ENCODE results near the gene LDB2. TPM values are rescaled to one million over a fixed set of nuclear protein-coding genes. Genes with fewer than 3 reads are reported as not detected.
A peak's percentile ranks its signal among the peaks of the same experiment; 100 is the strongest.
"Not testable (repeated sequence)": the region's sequence is repeated elsewhere in the genome, so short reads cannot be mapped to it uniquely, and the experiment has no call there.

LDB2 gene
- not detected for total RNA-seq

DNA sequence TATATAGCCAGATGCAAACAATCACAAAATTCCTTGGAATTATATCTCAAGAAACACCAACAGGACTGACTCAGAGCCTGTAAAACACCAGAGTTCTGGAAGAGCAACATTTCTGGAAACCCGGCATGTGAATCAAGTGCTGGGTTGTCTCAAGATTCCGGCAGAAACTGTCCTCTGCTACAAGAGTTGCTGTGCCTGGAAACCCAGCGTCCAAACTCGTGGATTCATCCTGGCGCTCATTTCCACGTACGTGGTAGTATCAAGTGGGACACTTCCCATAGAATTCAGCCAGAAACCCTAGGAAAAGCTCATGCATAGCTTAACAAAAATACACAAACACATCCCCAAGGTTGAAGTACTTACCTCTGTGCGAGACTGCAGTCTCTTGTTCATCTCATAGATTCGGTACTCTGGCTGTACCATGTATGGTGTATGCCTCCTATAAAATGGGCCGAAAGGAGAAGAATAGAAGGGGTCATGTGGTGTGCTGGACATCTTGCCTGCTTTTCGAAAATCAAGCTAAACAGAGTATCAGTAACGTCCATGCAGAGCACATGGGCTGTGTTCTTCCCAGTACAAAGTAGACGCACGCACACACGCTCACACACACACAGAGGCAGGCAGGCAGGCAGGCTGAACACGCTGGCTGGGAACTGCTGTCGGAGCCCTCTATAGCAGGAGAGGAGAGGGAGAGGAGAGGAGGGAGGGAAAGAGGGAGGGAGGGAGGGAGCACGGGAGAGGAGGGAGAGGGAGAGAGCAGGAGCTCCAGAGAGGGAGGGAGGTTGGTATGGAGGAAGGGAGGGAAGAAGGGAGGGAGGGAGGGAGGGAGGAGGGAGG lies at the start of gene LDB2:
LDB2 (minus strand) TSS at position 655 of the 837 bp plus-strand sequence.
- no peak within 1 kb of the TSS for H3K27ac Mint-ChIP-seq
- H3K4me1 Mint-ChIP-seq (ENCODE audit: low read depth), result peaks cover 5% of the 10 kb centered on the region
- no peak for ATAC-seq (replicated peaks in 1 of 2)
- DNase-seq, result no peak
- H3K27me3 Mint-ChIP-seq (ENCODE audit: low read depth), result peaks cover 6% of the 10 kb centered on the region
- no peaks in the 10 kb centered on the region for H3K9me3 Mint-ChIP-seq
- H3K4me3 Mint-ChIP-seq, result peak within 1 kb of the TSS in 1 of 2 donors; percentile 33
- no peaks in the 10 kb centered on the region for H3K36me3 Mint-ChIP-seq (ENCODE audit: insufficient read depth in 2 of 2)

DNA sequence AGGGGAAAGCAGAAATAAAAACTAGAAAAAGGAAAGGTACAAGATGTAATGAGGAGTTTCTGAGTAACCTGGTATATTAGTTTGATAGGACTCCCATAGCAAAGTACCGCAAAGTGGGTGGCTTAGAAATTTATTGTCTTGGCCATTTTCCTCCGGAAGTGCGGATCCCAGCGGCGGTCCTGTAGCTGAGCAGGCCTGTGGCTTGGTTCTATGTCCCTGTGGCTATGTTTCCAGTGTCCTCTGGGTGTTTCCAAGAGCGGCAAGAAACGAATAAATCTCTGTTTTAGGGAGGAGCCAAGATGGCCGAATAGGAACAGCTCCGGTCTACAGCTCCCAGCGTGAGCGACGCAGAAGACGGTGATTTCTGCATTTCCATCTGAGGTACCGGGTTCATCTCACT lies 44.0 kb upstream of the LDB2 start:
- no peaks in the 10 kb centered on the region for H3K27me3 Mint-ChIP-seq (ENCODE audit: low read depth)
- DNase-seq (no peak), ATAC-seq (replicated peaks in 1 of 2) (no peak)
- H3K9me3 Mint-ChIP-seq, result peaks cover 0 to 5% of the 10 kb centered on the region in 2 donors
- H3K36me3 Mint-ChIP-seq (ENCODE audit: insufficient read depth in 2 of 2), result peaks cover 2 to 3% of the 10 kb centered on the region in 2 donors
- H3K27ac Mint-ChIP-seq, result no peak overlapping the region
- no peaks in the 10 kb centered on the region for H3K4me1 Mint-ChIP-seq (ENCODE audit: low read depth)
- no peak overlapping the region for H3K4me3 Mint-ChIP-seq

DNA sequence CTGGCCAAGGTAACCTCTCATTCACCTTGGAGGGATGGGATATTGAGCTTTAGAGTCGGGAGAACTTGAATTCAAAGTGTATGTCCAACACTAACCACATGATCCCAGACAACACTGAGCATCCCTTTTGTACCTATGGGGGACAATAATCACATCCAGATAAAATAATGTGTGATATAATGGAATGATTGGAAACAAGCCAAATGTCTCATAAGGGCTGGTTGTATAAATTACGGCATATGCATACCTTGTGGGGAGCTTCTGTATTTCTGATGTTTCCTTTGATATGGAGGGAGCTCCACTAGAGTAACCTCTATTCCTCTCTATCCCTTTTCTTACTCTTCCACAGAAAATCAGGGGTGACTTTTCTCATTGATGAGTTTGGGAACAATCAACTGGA lies 40.7 kb upstream of the LDB2 start:
- no peak overlapping the region for H3K4me3 Mint-ChIP-seq
- ATAC-seq (replicated peaks in 1 of 2), result no peak
- DNase-seq, result no peak
- no peak overlapping the region for H3K27ac Mint-ChIP-seq
- H3K9me3 Mint-ChIP-seq, result peaks cover 0 to 5% of the 10 kb centered on the region in 2 donors
- H3K4me1 Mint-ChIP-seq (ENCODE audit: low read depth), result no peaks in the 10 kb centered on the region
- H3K36me3 Mint-ChIP-seq (ENCODE audit: insufficient read depth in 2 of 2), result peaks cover 2 to 3% of the 10 kb centered on the region in 2 donors
- H3K27me3 Mint-ChIP-seq (ENCODE audit: low read depth), result peaks cover 6% of the 10 kb centered on the region

DNA sequence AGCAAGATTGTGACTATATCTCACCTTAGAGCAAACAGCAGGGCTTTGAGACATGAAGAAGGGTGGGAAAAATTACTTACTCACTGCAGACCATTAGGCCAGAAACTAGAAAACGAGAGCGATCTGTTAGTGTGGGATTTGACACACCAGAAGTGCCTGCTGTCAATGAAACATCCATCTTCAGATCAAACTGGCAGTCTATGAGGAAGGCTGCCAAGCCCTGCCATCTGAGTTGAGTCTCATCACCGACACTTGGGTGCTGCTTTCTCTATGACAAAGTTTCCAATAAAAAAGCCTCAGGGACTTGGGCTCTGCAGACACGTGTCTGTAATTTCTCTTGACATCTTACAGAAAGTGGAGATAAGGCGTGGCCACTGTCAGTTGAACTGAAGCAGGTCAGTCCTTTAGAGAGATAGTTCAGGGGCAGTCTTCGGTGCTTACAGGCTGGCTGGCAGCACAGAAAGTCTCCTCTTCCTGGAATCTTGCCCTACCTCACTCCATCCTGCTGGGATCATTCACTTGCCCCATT lies 40.1 kb upstream of the LDB2 start:
- no peak for DNase-seq
- no peak overlapping the region for H3K4me3 Mint-ChIP-seq

DNA sequence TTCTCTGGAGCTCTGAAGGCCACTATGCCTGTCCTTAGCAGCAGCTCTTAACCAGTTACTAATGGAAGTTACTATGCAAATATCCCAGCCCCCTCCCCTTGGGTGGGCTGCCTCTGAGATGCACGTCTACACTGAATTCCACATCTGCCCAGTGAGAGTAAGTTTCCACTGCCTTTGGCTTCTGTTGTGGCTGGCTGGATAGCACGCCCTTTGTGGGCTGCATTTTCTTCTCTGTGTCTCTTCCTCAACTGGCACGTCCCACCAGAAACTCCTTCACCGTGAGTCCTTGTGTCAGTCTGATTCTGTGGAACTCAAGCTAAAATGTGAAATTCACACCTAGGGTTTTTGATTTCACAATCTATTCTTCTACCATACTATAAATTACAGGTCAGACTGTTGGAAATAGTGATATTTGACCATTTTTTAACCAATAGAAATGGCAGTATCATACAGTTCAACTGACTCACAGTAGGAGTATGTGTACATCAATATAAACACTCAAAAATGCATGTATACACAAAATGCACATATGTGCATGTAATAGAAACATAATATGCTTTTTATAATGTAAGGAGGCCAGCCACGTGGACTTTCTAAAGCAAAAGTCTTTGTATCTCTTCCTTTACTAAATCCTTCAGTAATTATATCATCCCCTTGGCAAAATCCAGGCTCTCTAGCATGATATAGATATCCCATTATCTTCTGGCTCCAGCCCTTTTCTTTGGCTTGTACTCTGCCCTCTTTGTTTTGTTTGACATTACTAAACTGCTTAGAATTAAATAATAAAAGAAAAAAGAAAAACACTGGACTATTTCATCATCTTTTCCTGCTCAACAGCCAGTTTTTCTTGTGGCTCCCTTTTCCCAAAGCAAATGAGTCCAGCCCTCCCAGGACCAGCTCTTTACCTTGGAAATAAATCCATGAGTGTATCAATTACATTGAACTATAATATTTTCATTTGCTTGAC lies 33.2 kb upstream of the LDB2 start:
- Mint-ChIP-seq H3K4me3 (no peak overlapping the region), H3K4me1 (ENCODE audit: low read depth) (no peaks in the 10 kb centered on the region), H3K36me3 (ENCODE audit: insufficient read depth in 2 of 2) (no peaks in the 10 kb centered on the region), H3K27me3 (ENCODE audit: low read depth) (peaks cover 11% of the 10 kb centered on the region), H3K27ac (no peak overlapping the region), H3K9me3 (no peaks in the 10 kb centered on the region)
- ATAC-seq (replicated peaks in 1 of 2) (no peak), DNase-seq (no peak)

More for the DNA sequence above, 40.1 kb upstream of the LDB2 start:
- Mint-ChIP-seq H3K27ac (no peak overlapping the region), H3K27me3 (ENCODE audit: low read depth) (peaks cover 6% of the 10 kb centered on the region), H3K9me3 (peaks cover 0 to 5% of the 10 kb centered on the region in 2 donors), H3K4me1 (ENCODE audit: low read depth) (no peaks in the 10 kb centered on the region), H3K36me3 (ENCODE audit: insufficient read depth in 2 of 2) (peaks cover 2 to 3% of the 10 kb centered on the region in 2 donors)
- ATAC-seq (replicated peaks in 1 of 2), result no peak

DNA sequence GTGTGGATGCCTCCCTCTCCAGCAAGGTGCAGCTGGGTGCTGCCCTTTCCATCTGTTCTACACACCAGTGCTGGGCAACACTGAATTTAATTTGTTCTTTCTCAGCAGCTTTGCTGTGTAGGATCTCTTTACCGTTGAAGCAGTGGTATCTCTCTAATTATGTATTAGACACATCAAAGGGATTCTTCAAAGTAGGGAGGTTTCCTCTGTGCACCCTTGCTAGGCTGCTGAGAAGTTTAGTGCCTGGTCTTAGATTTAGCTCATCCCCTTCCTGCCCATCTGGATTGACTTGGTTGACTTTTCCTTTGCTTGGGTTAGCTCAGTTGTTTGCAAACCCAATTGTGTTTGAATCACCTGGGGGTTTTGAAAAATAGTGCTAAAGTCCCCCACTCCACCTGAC lies 27.8 kb upstream of the LDB2 start:
- DNase-seq (no peak), ATAC-seq (replicated peaks in 1 of 2) (no peak)
- no peak overlapping the region for H3K4me3 Mint-ChIP-seq
- H3K27ac Mint-ChIP-seq, result no peak overlapping the region
- H3K36me3 Mint-ChIP-seq (ENCODE audit: insufficient read depth in 2 of 2), result no peaks in the 10 kb centered on the region
- H3K27me3 Mint-ChIP-seq (ENCODE audit: low read depth), result peaks cover 6% of the 10 kb centered on the region
- H3K9me3 Mint-ChIP-seq, result no peaks in the 10 kb centered on the region
- no peaks in the 10 kb centered on the region for H3K4me1 Mint-ChIP-seq (ENCODE audit: low read depth)

DNA sequence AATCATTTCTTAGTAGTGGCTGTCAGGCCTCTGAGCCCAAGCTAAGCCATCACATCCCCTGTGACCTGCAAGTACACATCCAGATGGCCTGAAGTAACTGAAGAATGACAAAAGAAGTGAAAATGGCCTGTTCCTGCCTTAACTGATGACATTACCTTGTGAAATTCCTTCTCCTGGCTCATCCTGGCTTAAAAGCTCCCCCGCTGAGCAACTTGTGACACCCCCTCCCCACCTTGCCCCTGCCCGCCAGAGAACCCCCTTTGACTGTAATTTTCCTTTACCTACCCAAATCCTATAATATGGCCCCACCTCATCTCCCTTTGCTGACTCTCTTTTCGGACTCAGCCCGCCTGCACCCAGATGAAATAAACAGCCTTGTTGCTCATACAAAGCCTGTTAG lies 20.3 kb upstream of the LDB2 start:
- not testable (repeated sequence) for H3K9me3 Mint-ChIP-seq; H3K4me3 Mint-ChIP-seq; H3K36me3 Mint-ChIP-seq (ENCODE audit: insufficient read depth in 2 of 2); ATAC-seq (replicated peaks in 1 of 2); H3K27me3 Mint-ChIP-seq (ENCODE audit: low read depth); DNase-seq; H3K4me1 Mint-ChIP-seq (ENCODE audit: low read depth); H3K27ac Mint-ChIP-seq

DNA sequence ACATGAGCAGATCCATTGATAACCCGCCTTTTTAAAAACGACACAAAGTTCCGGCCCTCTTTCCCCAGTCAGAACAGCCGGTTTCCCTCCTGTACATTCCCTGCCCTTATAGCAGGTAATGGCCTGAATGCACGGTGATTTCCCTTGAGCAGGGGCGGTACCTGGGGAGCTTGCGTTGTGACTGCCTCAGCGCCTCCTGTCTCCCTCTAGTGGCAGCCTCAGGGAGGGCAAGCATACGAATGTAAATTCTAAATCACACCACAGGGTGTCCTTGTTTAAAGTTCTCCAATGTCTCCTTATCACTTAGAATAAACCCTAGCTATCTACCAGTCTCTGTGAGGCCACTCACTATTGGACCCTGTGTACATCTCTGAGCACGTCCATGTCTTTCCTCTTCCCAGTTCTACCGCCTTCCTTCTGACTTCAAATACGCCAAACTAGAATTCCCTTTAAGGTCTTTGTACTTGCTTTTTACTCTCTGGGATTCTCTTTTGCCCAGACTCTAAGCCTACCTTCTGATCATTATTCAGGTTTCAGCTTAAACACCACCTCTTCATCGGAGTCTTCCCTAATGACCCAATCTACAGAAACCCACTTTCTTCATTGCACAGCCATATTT lies 18.4 kb upstream of the LDB2 start:
- DNase-seq (peak; percentile 80 to 82), ATAC-seq (replicated peaks in 1 of 2) (peak; percentile 85 to 90)
- H3K27ac Mint-ChIP-seq, result no peak overlapping the region
- H3K27me3 Mint-ChIP-seq (ENCODE audit: low read depth), result no peaks in the 10 kb centered on the region
- no peak overlapping the region for H3K4me3 Mint-ChIP-seq
- peaks cover 11% of the 10 kb centered on the region for H3K4me1 Mint-ChIP-seq (ENCODE audit: low read depth)
- no peaks in the 10 kb centered on the region for H3K36me3 Mint-ChIP-seq (ENCODE audit: insufficient read depth in 2 of 2)
- H3K9me3 Mint-ChIP-seq, result no peaks in the 10 kb centered on the region

DNA sequence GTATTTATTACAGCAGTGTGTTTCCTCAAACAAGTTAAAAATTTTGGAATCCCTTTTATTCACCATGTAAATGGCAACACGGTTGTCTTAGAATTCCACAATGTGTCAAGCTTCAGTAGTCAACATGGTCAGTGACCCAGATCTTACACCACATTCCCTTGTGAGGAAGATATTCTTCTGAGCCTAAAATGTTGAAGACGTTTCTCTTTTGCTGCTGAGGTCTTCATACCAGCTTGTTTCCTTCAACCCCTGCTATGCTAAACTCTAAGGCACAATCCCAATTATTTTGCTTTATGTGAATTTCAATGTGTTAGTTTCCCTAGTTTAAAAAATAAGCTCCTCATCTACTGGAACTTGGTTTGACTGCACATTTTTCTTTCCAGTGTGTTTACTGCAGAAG lies 17.6 kb upstream of the LDB2 start:
- H3K27ac Mint-ChIP-seq, result no peak overlapping the region
- H3K4me3 Mint-ChIP-seq, result no peak overlapping the region
- no peaks in the 10 kb centered on the region for H3K36me3 Mint-ChIP-seq (ENCODE audit: insufficient read depth in 2 of 2)
- H3K4me1 Mint-ChIP-seq (ENCODE audit: low read depth), result peaks cover 11% of the 10 kb centered on the region
- no peak for DNase-seq
- no peak for ATAC-seq (replicated peaks in 1 of 2)
- no peaks in the 10 kb centered on the region for H3K9me3 Mint-ChIP-seq
- H3K27me3 Mint-ChIP-seq (ENCODE audit: low read depth), result no peaks in the 10 kb centered on the region

DNA sequence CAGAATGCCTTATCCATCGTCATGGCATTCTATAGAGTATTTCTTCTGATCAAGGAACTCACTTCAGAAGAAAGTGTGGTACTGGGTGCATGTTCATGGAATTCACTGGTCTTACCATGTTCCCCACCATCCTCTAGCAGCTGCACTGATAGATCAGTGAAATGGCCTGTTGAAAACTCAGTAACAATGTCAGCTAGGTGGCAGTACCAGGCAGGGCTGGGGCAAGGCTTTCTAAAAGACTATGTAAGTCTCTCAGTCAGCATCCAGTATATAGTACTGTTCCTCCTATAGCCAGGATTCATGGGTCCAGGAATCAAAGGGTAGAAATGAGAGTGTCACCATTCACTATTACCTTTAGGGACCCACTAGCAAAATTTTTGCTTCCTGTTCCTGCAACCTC lies 15.8 kb upstream of the LDB2 start:
- no peak overlapping the region for H3K4me3 Mint-ChIP-seq
- H3K9me3 Mint-ChIP-seq, result no peaks in the 10 kb centered on the region
- no peaks in the 10 kb centered on the region for H3K36me3 Mint-ChIP-seq (ENCODE audit: insufficient read depth in 2 of 2)
- ATAC-seq (replicated peaks in 1 of 2) (no peak), DNase-seq (no peak)
- H3K27me3 Mint-ChIP-seq (ENCODE audit: low read depth), result peaks cover 8% of the 10 kb centered on the region
- H3K4me1 Mint-ChIP-seq (ENCODE audit: low read depth), result peaks cover 11% of the 10 kb centered on the region
- H3K27ac Mint-ChIP-seq, result no peak overlapping the region

DNA sequence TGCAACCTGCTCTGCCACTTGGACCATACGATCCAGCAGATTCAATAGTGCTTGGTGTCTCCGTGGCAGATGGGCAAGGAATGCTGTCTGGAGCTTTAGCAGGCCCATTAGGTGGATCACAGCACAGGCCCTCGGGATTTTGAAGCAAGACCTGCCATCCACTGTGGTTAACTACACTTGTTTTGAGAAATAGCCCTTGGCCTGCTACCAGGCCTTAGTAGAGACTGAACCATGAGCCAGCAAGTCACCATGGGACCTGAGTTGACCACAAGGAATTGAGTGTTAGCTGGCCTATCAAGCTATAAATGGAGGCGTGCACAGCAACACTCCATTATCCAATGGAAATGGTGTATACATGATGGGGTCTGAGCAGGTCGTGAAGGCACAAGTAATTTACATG lies 14.5 kb upstream of the LDB2 start:
- ATAC-seq (replicated peaks in 1 of 2) (no peak), DNase-seq (no peak)
- no peaks in the 10 kb centered on the region for H3K9me3 Mint-ChIP-seq
- H3K27ac Mint-ChIP-seq, result no peak overlapping the region
- H3K4me3 Mint-ChIP-seq, result no peak overlapping the region
- no peaks in the 10 kb centered on the region for H3K36me3 Mint-ChIP-seq (ENCODE audit: insufficient read depth in 2 of 2)
- peaks cover 10% of the 10 kb centered on the region for H3K27me3 Mint-ChIP-seq (ENCODE audit: low read depth)
- peaks cover 11% of the 10 kb centered on the region for H3K4me1 Mint-ChIP-seq (ENCODE audit: low read depth)

DNA sequence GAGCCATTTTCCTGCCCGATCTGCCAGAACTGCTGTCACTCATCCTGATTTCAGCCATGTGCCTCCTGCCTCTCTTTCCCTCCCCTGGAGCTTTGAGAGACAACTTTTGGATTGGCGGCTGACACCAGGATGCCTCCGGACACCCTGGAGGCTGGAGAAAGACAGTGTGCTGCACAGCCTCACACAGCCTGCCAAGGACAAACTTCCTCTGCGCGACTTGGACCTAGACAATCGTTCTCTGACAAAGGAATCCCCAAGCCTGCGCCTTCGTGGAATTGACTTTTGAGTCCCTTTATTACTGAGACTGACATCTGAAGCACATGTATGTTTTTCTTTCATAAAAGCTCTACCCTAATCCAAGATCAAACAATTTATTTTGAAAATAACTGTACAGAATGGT lies 10.8 kb upstream of the LDB2 start:
- DNase-seq (no peak), ATAC-seq (replicated peaks in 1 of 2) (no peak)
- H3K36me3 Mint-ChIP-seq (ENCODE audit: insufficient read depth in 2 of 2), result no peaks in the 10 kb centered on the region
- peaks cover 11% of the 10 kb centered on the region for H3K4me1 Mint-ChIP-seq (ENCODE audit: low read depth)
- no peak overlapping the region for H3K27ac Mint-ChIP-seq
- peaks cover 10% of the 10 kb centered on the region for H3K27me3 Mint-ChIP-seq (ENCODE audit: low read depth)
- no peak overlapping the region for H3K4me3 Mint-ChIP-seq
- no peaks in the 10 kb centered on the region for H3K9me3 Mint-ChIP-seq
